SK-N-SH treated with all-trans-retinoic acid at 6 μM for 48 hours (cell line): ENCODE data around the gene SSBP2.

Source experiments
- ATAC-seq: fragments of 200-7000 bp; cut with Tn5 transposase; 3 replicates; pipeline ENCODE4 v1.9.1; 2020; ENCODE audit warnings: mild to moderate bottlenecking, moderate library complexity
- ARNTL ChIP-seq: fragments of 450-650 bp; formaldehyde crosslinking; IDR thresholded peaks from 2 replicates; pipeline ENCODE4 v1.5.0; 2020; ENCODE audit warnings: low read depth, mild to moderate bottlenecking, moderate library complexity, borderline replicate concordance
- CSDC2 ChIP-seq: fragments of 250-450 bp; sonication (Bioruptor Pico); IDR thresholded peaks from 2 replicates; pipeline ENCODE4 v1.5.0; 2020; ENCODE audit warnings: mild to moderate bottlenecking, moderate library complexity
- ESRRG ChIP-seq: fragments of 250-450 bp; sonication (Bioruptor Pico); IDR thresholded peaks from 2 replicates; pipeline ENCODE4 v1.6.1; 2021; ENCODE audit warnings: mild to moderate bottlenecking
- GLIS3 ChIP-seq: fragments of 250-450 bp; sonication (Bioruptor Pico); IDR thresholded peaks from 2 replicates; pipeline ENCODE4 v1.5.0; 2020; ENCODE audit warnings: mild to moderate bottlenecking, moderate library complexity
- ISL1 ChIP-seq: fragments of 250-450 bp; sonication (Bioruptor Pico); IDR thresholded peaks from 2 replicates; pipeline ENCODE4 v2.1.2; 2022; ENCODE audit warnings: mild to moderate bottlenecking, moderate library complexity
- OSR1 ChIP-seq: fragments of 250-450 bp; sonication (Bioruptor Pico); IDR thresholded peaks from 2 replicates; pipeline ENCODE4 v1.8.0; 2022; ENCODE audit warnings: moderate library complexity, mild to moderate bottlenecking, inconsistent platforms
- PPARA ChIP-seq: fragments of 250-450 bp; sonication (Bioruptor Pico); IDR thresholded peaks from 2 replicates; pipeline ENCODE4 v1.5.0; 2020; ENCODE audit warnings: mild to moderate bottlenecking, borderline replicate concordance
- RARB ChIP-seq: fragments of 250-450 bp; sonication (Bioruptor Pico); IDR thresholded peaks from 2 replicates; pipeline ENCODE4 v1.8.0; 2021; ENCODE audit warnings: mild to moderate bottlenecking, moderate library complexity
- SNAI2 ChIP-seq: fragments of 250-450 bp; sonication (Bioruptor Pico); IDR thresholded peaks from 2 replicates; pipeline ENCODE4 v1.5.0; 2020; ENCODE audit warnings: mild to moderate bottlenecking, moderate library complexity
- TOX ChIP-seq: fragments of 250-450 bp; sonication (Bioruptor Pico); IDR thresholded peaks from 2 replicates; pipeline ENCODE4 v1.8.0; 2021; ENCODE audit warnings: mild to moderate bottlenecking, moderate library complexity, borderline replicate concordance
- ZC3H10 ChIP-seq: fragments of 250-450 bp; sonication (Bioruptor Pico); IDR thresholded peaks from 2 replicates; pipeline ENCODE4 v1.5.1; 2021; ENCODE audit warnings: mild to moderate bottlenecking, moderate library complexity
- ZFP3 ChIP-seq: fragments of 250-450 bp; sonication (Bioruptor Pico); IDR thresholded peaks from 2 replicates; pipeline ENCODE4 v1.5.0; 2020; ENCODE audit warnings: mild to moderate bottlenecking, moderate library complexity
- ZFP30 ChIP-seq: fragments of 450-650 bp; formaldehyde crosslinking; IDR thresholded peaks from 2 replicates; pipeline ENCODE4 v1.5.0; 2022; ENCODE audit warnings: mild to moderate bottlenecking, moderate library complexity
- ZNF565 ChIP-seq: fragments of 450-650 bp; formaldehyde crosslinking; conservative IDR thresholded peaks from 2 replicates; pipeline ENCODE4 v1.5.0; 2020; ENCODE audit warnings: low read depth, mild to moderate bottlenecking, moderate library complexity
- ZNF8 ChIP-seq: fragments of 450-650 bp; formaldehyde crosslinking; IDR thresholded peaks from 2 replicates; pipeline ENCODE4 v1.5.0; 2020; ENCODE audit warnings: mild to moderate bottlenecking, moderate library complexity
- TF ChIP-seq, protein P1 (sequence below): fragments of 250-450 bp; sonication (Bioruptor Pico); IDR thresholded peaks from 2 replicates; pipeline ENCODE4 v1.5.1; 2021; ENCODE audit warnings: mild to moderate bottlenecking, moderate library complexity
- TF ChIP-seq, protein P2 (sequence below): fragments of 250-450 bp; sonication (Bioruptor Pico); IDR thresholded peaks from 2 replicates; pipeline ENCODE4 v1.8.0; 2021; ENCODE audit warnings: low read depth, mild to moderate bottlenecking, moderate library complexity, borderline replicate concordance
- TF ChIP-seq, protein P3 (sequence below): fragments of 250-450 bp; sonication (Bioruptor Pico); IDR thresholded peaks from 2 replicates; pipeline ENCODE4 v1.5.1; 2020; ENCODE audit warnings: low read depth, mild to moderate bottlenecking, moderate library complexity
- TF ChIP-seq, protein P4 (sequence below): fragments of 250-450 bp; sonication (Bioruptor Pico); IDR thresholded peaks from 2 replicates; pipeline ENCODE4 v1.8.0; 2020; ENCODE audit warnings: mild to moderate bottlenecking, moderate library complexity, borderline replicate concordance
- TF ChIP-seq, protein P5 (sequence below): fragments of 250-450 bp; sonication (Bioruptor Pico); IDR thresholded peaks from 2 replicates; pipeline ENCODE4 v1.5.0; 2020; ENCODE audit warnings: mild to moderate bottlenecking, moderate library complexity

SSBP2 gene

DNA sequence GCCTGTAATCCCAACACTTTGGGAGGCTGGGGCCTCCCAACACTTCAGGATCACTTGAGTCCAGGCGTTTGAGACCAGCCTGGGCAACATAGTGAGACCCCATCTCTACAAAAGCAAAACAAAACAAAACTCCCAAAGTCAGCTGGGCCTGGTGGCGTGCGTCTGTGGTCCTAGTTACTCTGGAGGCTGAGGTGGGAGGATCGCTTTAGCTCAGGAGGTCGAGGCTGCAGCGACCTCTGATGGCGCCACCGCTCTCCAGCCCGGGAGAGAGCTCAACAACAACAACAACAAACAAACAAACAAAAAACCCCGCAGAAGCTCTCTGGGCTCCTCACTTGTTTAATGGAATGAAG lies 357.5 kb downstream of the SSBP2 start:
- no peak for ATAC-seq
- TF ChIP-seq OSR1 (CRISPR knock-in tag) (no peak), ZC3H10 (no peak), ZNF8 (CRISPR knock-in tag) (no peak), CSDC2 (CRISPR knock-in tag) (no peak), ZFP30 (no peak), ARNTL (CRISPR knock-in tag) (no peak), SNAI2 (CRISPR knock-in tag) (no peak), TOX (CRISPR knock-in tag) (no peak), ESRRG (no peak), ZFP3 (CRISPR knock-in tag) (no peak), RARB (CRISPR knock-in tag) (no peak), PPARA (no peak), ISL1 (CRISPR knock-in tag) (no peak), ZNF565 (CRISPR knock-in tag) (no peak), GLIS3 (CRISPR knock-in tag) (no peak)
- TF ChIP-seq, protein P1, sequence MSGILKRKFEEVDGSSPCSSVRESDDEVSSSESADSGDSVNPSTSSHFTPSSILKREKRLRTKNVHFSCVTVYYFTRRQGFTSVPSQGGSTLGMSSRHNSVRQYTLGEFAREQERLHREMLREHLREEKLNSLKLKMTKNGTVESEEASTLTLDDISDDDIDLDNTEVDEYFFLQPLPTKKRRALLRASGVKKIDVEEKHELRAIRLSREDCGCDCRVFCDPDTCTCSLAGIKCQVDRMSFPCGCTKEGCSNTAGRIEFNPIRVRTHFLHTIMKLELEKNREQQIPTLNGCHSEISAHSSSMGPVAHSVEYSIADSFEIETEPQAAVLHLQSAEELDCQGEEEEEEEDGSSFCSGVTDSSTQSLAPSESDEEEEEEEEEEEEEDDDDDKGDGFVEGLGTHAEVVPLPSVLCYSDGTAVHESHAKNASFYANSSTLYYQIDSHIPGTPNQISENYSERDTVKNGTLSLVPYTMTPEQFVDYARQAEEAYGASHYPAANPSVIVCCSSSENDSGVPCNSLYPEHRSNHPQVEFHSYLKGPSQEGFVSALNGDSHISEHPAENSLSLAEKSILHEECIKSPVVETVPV (CRISPR knock-in tag) = no peak
- TF ChIP-seq, protein P2, sequence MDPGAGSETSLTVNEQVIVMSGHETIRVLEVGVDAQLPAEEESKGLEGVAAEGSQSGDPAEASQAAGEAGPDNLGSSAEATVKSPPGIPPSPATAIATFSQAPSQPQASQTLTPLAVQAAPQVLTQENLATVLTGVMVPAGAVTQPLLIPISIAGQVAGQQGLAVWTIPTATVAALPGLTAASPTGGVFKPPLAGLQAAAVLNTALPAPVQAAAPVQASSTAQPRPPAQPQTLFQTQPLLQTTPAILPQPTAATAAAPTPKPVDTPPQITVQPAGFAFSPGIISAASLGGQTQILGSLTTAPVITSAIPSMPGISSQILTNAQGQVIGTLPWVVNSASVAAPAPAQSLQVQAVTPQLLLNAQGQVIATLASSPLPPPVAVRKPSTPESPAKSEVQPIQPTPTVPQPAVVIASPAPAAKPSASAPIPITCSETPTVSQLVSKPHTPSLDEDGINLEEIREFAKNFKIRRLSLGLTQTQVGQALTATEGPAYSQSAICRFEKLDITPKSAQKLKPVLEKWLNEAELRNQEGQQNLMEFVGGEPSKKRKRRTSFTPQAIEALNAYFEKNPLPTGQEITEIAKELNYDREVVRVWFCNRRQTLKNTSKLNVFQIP = no peak
- TF ChIP-seq, protein P3, sequence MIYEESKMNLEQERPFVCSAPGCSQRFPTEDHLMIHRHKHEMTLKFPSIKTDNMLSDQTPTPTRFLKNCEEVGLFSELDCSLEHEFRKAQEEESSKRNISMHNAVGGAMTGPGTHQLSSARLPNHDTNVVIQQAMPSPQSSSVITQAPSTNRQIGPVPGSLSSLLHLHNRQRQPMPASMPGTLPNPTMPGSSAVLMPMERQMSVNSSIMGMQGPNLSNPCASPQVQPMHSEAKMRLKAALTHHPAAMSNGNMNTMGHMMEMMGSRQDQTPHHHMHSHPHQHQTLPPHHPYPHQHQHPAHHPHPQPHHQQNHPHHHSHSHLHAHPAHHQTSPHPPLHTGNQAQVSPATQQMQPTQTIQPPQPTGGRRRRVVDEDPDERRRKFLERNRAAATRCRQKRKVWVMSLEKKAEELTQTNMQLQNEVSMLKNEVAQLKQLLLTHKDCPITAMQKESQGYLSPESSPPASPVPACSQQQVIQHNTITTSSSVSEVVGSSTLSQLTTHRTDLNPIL (CRISPR knock-in tag) = no peak
- TF ChIP-seq, protein P4, sequence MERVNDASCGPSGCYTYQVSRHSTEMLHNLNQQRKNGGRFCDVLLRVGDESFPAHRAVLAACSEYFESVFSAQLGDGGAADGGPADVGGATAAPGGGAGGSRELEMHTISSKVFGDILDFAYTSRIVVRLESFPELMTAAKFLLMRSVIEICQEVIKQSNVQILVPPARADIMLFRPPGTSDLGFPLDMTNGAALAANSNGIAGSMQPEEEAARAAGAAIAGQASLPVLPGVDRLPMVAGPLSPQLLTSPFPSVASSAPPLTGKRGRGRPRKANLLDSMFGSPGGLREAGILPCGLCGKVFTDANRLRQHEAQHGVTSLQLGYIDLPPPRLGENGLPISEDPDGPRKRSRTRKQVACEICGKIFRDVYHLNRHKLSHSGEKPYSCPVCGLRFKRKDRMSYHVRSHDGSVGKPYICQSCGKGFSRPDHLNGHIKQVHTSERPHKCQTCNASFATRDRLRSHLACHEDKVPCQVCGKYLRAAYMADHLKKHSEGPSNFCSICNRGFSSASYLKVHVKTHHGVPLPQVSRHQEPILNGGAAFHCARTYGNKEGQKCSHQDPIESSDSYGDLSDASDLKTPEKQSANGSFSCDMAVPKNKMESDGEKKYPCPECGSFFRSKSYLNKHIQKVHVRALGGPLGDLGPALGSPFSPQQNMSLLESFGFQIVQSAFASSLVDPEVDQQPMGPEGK (CRISPR knock-in tag) = no peak
- TF ChIP-seq, protein P5, sequence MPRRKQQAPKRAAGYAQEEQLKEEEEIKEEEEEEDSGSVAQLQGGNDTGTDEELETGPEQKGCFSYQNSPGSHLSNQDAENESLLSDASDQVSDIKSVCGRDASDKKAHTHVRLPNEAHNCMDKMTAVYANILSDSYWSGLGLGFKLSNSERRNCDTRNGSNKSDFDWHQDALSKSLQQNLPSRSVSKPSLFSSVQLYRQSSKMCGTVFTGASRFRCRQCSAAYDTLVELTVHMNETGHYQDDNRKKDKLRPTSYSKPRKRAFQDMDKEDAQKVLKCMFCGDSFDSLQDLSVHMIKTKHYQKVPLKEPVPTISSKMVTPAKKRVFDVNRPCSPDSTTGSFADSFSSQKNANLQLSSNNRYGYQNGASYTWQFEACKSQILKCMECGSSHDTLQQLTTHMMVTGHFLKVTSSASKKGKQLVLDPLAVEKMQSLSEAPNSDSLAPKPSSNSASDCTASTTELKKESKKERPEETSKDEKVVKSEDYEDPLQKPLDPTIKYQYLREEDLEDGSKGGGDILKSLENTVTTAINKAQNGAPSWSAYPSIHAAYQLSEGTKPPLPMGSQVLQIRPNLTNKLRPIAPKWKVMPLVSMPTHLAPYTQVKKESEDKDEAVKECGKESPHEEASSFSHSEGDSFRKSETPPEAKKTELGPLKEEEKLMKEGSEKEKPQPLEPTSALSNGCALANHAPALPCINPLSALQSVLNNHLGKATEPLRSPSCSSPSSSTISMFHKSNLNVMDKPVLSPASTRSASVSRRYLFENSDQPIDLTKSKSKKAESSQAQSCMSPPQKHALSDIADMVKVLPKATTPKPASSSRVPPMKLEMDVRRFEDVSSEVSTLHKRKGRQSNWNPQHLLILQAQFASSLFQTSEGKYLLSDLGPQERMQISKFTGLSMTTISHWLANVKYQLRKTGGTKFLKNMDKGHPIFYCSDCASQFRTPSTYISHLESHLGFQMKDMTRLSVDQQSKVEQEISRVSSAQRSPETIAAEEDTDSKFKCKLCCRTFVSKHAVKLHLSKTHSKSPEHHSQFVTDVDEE (CRISPR knock-in tag) = no peak

DNA sequence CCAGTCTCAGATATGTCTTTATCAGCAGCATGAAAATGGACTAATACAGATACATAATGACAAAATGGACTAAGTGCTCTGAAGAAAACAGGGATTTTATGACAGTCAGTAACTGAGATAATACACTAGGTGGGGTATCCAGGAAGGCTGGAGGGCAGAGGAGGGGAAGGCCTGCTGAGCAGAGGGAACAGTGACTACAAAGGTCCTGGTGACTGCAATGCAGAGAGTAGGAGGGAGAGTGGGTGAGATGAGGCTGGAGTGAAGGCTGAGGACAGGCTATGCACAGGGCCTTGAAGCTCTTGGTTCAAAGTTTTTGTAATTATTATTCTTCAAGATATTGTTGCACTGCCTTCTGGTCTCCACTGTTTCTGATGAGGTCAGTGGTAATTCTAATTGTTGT lies 361.9 kb downstream of the SSBP2 start:
- ATAC-seq = no peak
- no peak for TF ChIP-seq CSDC2 (CRISPR knock-in tag)
- TF ChIP-seq OSR1 (CRISPR knock-in tag) = no peak
- no peak for TF ChIP-seq TOX (CRISPR knock-in tag)
- no peak for TF ChIP-seq SNAI2 (CRISPR knock-in tag)
- TF ChIP-seq, protein P5 (CRISPR knock-in tag) = no peak
- TF ChIP-seq, protein P1 (CRISPR knock-in tag) = no peak
